HL-60 (cell line): Measurements from ENCODE around the gene GNAT2.

ENCODE experiments used
- REST ChIP-seq: IDR thresholded peaks from 2 replicates; pipeline ENCODE4 v1.6.1; 2012; ENCODE audit warnings: low read depth; ENCODE audit not compliant: insufficient replicate concordance
- TF ChIP-seq, protein P1 (sequence below): IDR thresholded peaks from one replicate; pipeline ENCODE4 v1.5.1; 2011; ENCODE audit warnings: low read length, control low read depth, inconsistent platforms; ENCODE audit not compliant: insufficient read depth

DNA sequence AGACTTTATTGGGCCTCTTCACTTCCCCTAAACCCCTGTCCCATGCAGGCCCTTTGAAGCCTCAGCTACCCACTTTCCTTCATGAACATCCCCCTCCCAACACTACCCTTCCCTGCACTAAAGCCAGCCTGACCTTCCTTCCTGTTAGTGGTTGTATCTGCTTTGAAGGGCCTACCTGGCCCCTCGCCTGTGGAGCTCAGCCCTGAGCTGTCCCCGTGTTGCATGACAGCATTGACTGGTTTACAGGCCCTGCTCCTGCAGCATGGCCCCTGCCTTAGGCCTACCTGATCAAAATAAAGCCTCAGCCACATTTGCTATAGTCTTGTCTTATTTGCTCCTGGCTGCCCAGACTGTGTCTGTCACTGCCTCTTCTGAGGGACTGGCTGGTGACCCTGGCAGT lies 42.0 kb upstream of the GNAT2 start:
- TF ChIP-seq, protein P1, sequence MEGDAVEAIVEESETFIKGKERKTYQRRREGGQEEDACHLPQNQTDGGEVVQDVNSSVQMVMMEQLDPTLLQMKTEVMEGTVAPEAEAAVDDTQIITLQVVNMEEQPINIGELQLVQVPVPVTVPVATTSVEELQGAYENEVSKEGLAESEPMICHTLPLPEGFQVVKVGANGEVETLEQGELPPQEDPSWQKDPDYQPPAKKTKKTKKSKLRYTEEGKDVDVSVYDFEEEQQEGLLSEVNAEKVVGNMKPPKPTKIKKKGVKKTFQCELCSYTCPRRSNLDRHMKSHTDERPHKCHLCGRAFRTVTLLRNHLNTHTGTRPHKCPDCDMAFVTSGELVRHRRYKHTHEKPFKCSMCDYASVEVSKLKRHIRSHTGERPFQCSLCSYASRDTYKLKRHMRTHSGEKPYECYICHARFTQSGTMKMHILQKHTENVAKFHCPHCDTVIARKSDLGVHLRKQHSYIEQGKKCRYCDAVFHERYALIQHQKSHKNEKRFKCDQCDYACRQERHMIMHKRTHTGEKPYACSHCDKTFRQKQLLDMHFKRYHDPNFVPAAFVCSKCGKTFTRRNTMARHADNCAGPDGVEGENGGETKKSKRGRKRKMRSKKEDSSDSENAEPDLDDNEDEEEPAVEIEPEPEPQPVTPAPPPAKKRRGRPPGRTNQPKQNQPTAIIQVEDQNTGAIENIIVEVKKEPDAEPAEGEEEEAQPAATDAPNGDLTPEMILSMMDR = no peak
- no peak for TF ChIP-seq REST
